HepG2 (cell line): ENCODE results near the gene SUB1. TPM values are rescaled to one million over a fixed set of nuclear protein-coding genes. Genes with fewer than 3 reads are reported as not detected.

Experiments used
- ARID5B ChIP-seq: IDR thresholded peaks from 2 replicates; pipeline ENCODE4 v1.4.0; 2020; ENCODE audit warnings: mild to moderate bottlenecking, missing genetic modification reagents
- BORCS8-MEF2B ChIP-seq: sonication (generic); formaldehyde crosslinking; IDR thresholded peaks from 2 replicates; pipeline ENCODE4 v1.8.0; 2022; ENCODE audit warnings: mild to moderate bottlenecking, missing genetic modification reagents
- CCAR2 ChIP-seq: fragments of 200-400 bp; formaldehyde crosslinking; optimal IDR thresholded peaks from 2 replicates; pipeline ENCODE3; 2018; ENCODE audit warnings: low read depth, mild to moderate bottlenecking, low read length, moderate library complexity
- HNRNPK ChIP-seq: fragments of 200-400 bp; formaldehyde crosslinking; IDR thresholded peaks from 2 replicates; pipeline ENCODE4 v1.6.1; 2018; ENCODE audit warnings: low read length, low read depth, moderate library complexity, mild to moderate bottlenecking; ENCODE audit not compliant: poor library complexity, severe bottlenecking
- LCORL ChIP-seq, 2 experiments: fragments of 450-650 bp in 1 of 2; sonication (generic) in 1 of 2; formaldehyde crosslinking in 1 of 2; IDR thresholded peaks; 2 replicates each; pipeline versions ENCODE4 v1.5.0 to v1.6.1; 2017 to 2020; ENCODE audit warnings: antibody characterized with exemption in 1 of 2, missing genetic modification reagents in 1 of 2
- PAF1 ChIP-seq: IDR thresholded peaks from 2 replicates; pipeline ENCODE4 v1.6.1; 2016; ENCODE audit warnings: missing genetic modification reagents, missing compliant biosample characterization
- PRMT3 ChIP-seq: sonication (generic); formaldehyde crosslinking; IDR thresholded peaks from 2 replicates; pipeline ENCODE4 v1.8.1; 2022; ENCODE audit warnings: low read depth, mild to moderate bottlenecking, moderate library complexity, missing genetic modification reagents, borderline replicate concordance
- SETDB1 ChIP-seq: sonication (generic); formaldehyde crosslinking; IDR thresholded peaks from 2 replicates; pipeline ENCODE4 v1.5.1; 2020; ENCODE audit warnings: missing genetic modification reagents, mild to moderate bottlenecking, borderline replicate concordance
- SIN3B ChIP-seq: fragments of 150-350 bp; IDR thresholded peaks from 2 replicates; pipeline ENCODE4 v1.6.1; 2014; ENCODE audit warnings: low read length
- ZNF121 ChIP-seq: sonication (generic); formaldehyde crosslinking; IDR thresholded peaks from 2 replicates; pipeline ENCODE4 v1.5.0; 2020; ENCODE audit warnings: mild to moderate bottlenecking, missing genetic modification reagents
- ZNF609 ChIP-seq: sonication (generic); formaldehyde crosslinking; IDR thresholded peaks from 2 replicates; pipeline ENCODE4 v1.4.0; 2020; ENCODE audit warnings: mild to moderate bottlenecking, missing genetic modification reagents, borderline replicate concordance
- ZNF841 ChIP-seq: sonication (generic); formaldehyde crosslinking; IDR thresholded peaks from 2 replicates; pipeline ENCODE4 v1.8.1; 2023; ENCODE audit warnings: missing genetic modification reagents, borderline replicate concordance
- polyA plus RNA-seq, 8 experiments: library from polyadenylated mRNA; depleted of rRNA in 3 of 8; stranded (reverse) in 7 of 8; unstranded in 1 of 8; fragments of >200 nt; fragmentation: Illumina TruSeq in 4 of 8; extraction: Trizol in 4 of 8; gene quantifications; 2 replicates each; pipeline versions ENCODE4 v1.2.1 to v1.2.3, GENCODE V29; 2011 to 2016; ENCODE audit warnings: low read depth in 4 of 8, missing spikeins in 1 of 8, mixed read lengths in 1 of 8; ENCODE audit not compliant: insufficient read depth in 1 of 8
- total RNA-seq, 5 experiments: library from RNA; depleted of rRNA; stranded (reverse); fragments of >200 nt; fragmentation: Illumina TruSeq; extraction: Trizol; gene quantifications; 2 replicates each; pipeline ENCODE4 v1.2.3, GENCODE V29; 2016; ENCODE audit warnings: low read depth in 1 of 5
- TF ChIP-seq, protein P1 (sequence below): sonication (generic); formaldehyde crosslinking; IDR thresholded peaks from 2 replicates; pipeline ENCODE4 v1.9.0; 2021; ENCODE audit warnings: missing genetic modification reagents, borderline replicate concordance

The SUB1 gene
- total and polyA plus RNA-seq, 2 of the 13 experiments (the other 11 are each of a cell fraction or from before 2014, with no cell fraction given), result 182 to 693 TPM

- no peak for TF ChIP-seq PAF1 (CRISPR knock-in tag)
- no peak for TF ChIP-seq ZNF121
- peak; percentile 53 for TF ChIP-seq HNRNPK
- TF ChIP-seq ZNF841 (CRISPR knock-in tag), result no peak
- TF ChIP-seq SIN3B, result no peak
- TF ChIP-seq CCAR2, result no peak
- TF ChIP-seq LCORL (IDR thresholded peaks at IDR 0.05), result no peak
- TF ChIP-seq LCORL (CRISPR knock-in tag; IDR thresholded peaks at IDR 0.05), result no peak
- TF ChIP-seq, protein P1, sequence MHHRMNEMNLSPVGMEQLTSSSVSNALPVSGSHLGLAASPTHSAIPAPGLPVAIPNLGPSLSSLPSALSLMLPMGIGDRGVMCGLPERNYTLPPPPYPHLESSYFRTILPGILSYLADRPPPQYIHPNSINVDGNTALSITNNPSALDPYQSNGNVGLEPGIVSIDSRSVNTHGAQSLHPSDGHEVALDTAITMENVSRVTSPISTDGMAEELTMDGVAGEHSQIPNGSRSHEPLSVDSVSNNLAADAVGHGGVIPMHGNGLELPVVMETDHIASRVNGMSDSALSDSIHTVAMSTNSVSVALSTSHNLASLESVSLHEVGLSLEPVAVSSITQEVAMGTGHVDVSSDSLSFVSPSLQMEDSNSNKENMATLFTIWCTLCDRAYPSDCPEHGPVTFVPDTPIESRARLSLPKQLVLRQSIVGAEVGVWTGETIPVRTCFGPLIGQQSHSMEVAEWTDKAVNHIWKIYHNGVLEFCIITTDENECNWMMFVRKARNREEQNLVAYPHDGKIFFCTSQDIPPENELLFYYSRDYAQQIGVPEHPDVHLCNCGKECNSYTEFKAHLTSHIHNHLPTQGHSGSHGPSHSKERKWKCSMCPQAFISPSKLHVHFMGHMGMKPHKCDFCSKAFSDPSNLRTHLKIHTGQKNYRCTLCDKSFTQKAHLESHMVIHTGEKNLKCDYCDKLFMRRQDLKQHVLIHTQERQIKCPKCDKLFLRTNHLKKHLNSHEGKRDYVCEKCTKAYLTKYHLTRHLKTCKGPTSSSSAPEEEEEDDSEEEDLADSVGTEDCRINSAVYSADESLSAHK (CRISPR knock-in tag), result no peak
- no peak; the same call in 1 of the 2 replicates for TF ChIP-seq ARID5B (CRISPR knock-in tag)
- TF ChIP-seq BORCS8-MEF2B (CRISPR knock-in tag), result peak; percentile 63; the same call in 1 of the 2 replicates
- 0 out of 2 replicates have a peak, but pooled peaks have one; percentile 36 for TF ChIP-seq PRMT3 (CRISPR knock-in tag)
- no peak for TF ChIP-seq SETDB1 (CRISPR knock-in tag)
- no peak for TF ChIP-seq ZNF609 (CRISPR knock-in tag)
These were observed at the start of gene SUB1 (continued) for GRCh38 chr5:32585446-32586275.
